Activated T-cell treated with anti-CD3 and anti-CD28 coated beads for 48 hours (primary cell): ENCODE data around the gene IL4I1.
"Not testable (repeated sequence)": the region's sequence is repeated elsewhere in the genome, so short reads cannot be mapped to it uniquely, and the experiment has no call there.

Experiments
- DNase-seq: peaks from one replicate; pipeline ENCODE4 v3.0.0-alpha.2; 2020; ENCODE audit warnings: low read depth

IL4I1 gene

GRCh38 chr19:49896863-49897621 lies at the start of gene IL4I1:
Gene IL4I1, minus strand, starts transcription at chr19:49896887. Its CDS starts 727 bp downstream, at chr19:49896160.
- DNase-seq = peak; percentile 50

- no peak for DNase-seq
Measured at GRCh38 chr19:49946415-49946814, 49.7 kb upstream of the IL4I1 start.

- DNase-seq = not testable (repeated sequence)
Measured at GRCh38 chr19:49944567-49944966, 47.9 kb upstream of the IL4I1 start.

- DNase-seq = no peak
Measured at GRCh38 chr19:49940482-49940791, 43.8 kb upstream of the IL4I1 start.

GRCh38 chr19:49939721-49940481 lies 43.2 kb upstream of the IL4I1 start:
- no peak for DNase-seq

- no peak for DNase-seq
Measured at GRCh38 chr19:49938662-49939061, 42.0 kb upstream of the IL4I1 start.

- DNase-seq = peak; percentile 78
Measured at GRCh38 chr19:49937750-49938381, 41.2 kb upstream of the IL4I1 start.

GRCh38 chr19:49936549-49936948 lies 39.9 kb upstream of the IL4I1 start:
- no peak for DNase-seq

GRCh38 chr19:49933643-49934042 lies 37.0 kb upstream of the IL4I1 start:
- DNase-seq = no peak

- no peak for DNase-seq
Measured at GRCh38 chr19:49932731-49933131, 36.0 kb upstream of the IL4I1 start.

GRCh38 chr19:49932041-49932451 lies 35.4 kb upstream of the IL4I1 start:
- DNase-seq = no peak

- no peak for DNase-seq
Measured at GRCh38 chr19:49931293-49932040, 34.8 kb upstream of the IL4I1 start.

- no peak for DNase-seq
Measured at GRCh38 chr19:49930483-49931011, 33.9 kb upstream of the IL4I1 start.

- peak; percentile 86 for DNase-seq
Measured at GRCh38 chr19:49929611-49930482, 33.2 kb upstream of the IL4I1 start.

- DNase-seq = peak; percentile 91
Measured at GRCh38 chr19:49929121-49929610, 32.5 kb upstream of the IL4I1 start, which contains the start of the genes ATF5 and NUP62. Gene ATF5, plus strand, starts transcription at chr19:49929205. Its CDS starts 1,646 bp downstream, at chr19:49930851. Gene NUP62, minus strand, starts transcription at chr19:49929504. Its CDS starts 19,697 bp downstream, at chr19:49909807.

GRCh38 chr19:49927526-49928264 lies 31.0 kb upstream of the IL4I1 start:
- no peak for DNase-seq

- DNase-seq = no peak
Measured at GRCh38 chr19:49926515-49926914, 29.8 kb upstream of the IL4I1 start.

GRCh38 chr19:49925486-49925885 lies 28.8 kb upstream of the IL4I1 start:
- DNase-seq = no peak

GRCh38 chr19:49924881-49925210 lies 28.2 kb upstream of the IL4I1 start:
- not testable (repeated sequence) for DNase-seq
